ENCODE data around the gene HOXC10.

HOXC10 gene

DNA sequence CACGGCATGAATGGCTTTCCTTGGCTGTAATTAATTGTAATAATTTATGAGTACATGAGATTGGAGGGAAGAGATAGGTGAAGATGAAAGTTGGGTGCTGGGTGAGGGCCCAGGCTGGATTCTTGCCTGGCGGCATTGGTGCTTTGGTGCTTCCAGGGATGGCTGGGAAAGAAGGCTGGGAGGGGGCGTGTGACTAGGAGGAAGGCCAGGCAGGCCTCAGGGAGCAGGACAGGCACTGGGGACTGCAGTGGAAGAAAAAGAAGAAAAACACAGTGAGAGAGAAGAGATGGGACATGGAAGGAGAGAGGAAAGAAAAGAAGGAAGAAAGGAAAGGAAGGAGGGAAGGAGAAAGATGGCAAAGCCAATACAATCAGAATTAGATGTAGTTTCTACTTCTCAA is 18.7 kb downstream of the HOXC10 start:
- no peak for DNase-seq (ENCODE audit: low read depth in 2 of 2)

DNA sequence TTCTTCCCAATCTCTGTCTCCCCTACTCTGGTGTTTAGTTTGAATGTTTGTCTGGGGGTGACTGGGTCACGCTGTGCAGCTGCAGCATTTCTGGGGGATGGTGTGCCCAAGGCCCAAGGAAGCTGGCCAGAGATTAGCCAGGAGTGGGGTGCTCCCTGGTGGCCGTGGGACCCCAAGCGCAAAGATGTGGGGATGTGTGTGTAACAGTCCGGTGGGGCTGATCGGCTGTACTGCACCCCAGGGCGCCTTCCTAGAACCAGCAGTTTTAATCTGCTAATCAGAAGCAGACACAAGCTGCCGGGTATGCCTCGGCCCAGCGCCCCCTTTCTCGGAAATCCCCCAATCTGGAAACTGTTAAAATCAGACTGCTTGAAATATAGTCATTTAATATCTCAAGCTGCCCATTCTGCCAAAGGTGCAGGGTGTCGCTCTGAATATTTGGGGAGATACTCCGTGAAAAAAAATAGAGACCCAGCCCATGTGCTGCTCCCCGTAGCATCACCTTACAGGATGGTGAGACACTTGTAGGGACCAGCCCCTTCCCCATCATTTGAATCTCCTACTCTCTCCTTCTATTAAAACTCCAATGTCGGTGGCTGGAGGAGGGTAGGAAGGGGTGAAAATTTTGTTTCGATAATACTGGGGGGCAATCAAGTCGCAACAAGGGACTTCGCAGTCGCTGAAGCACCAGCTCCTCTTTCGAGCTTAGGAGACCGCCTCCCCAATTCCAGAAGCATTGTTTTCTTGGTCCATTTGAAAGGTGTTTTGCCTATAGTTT is 19.3 kb downstream of the HOXC10 start:
- DNase-seq (ENCODE audit: low read depth in 2 of 2), result no peak

- no peak for DNase-seq (ENCODE audit: low read depth in 2 of 2)
Measured at GRCh38 chr12:54004841-54005530, 20.0 kb downstream of the HOXC10 start.

DNA sequence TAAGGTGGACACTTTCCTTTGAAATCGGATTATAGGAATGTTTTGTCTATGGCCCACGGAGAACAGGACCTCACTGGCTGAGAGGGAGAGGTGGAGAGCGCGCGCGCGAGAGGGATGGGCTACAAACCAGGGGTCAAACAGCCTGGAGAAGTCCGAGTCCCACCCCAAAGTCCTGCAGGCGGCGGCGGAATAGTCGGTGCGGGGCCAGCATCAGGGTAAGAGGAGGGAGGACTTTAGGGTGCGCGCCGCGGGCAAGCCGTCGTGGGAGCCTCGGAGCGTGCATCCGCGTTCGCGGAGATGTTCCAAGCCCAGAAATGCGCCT is 20.5 kb downstream of the HOXC10 start:
- no peak for DNase-seq (ENCODE audit: low read depth in 2 of 2)

DNA sequence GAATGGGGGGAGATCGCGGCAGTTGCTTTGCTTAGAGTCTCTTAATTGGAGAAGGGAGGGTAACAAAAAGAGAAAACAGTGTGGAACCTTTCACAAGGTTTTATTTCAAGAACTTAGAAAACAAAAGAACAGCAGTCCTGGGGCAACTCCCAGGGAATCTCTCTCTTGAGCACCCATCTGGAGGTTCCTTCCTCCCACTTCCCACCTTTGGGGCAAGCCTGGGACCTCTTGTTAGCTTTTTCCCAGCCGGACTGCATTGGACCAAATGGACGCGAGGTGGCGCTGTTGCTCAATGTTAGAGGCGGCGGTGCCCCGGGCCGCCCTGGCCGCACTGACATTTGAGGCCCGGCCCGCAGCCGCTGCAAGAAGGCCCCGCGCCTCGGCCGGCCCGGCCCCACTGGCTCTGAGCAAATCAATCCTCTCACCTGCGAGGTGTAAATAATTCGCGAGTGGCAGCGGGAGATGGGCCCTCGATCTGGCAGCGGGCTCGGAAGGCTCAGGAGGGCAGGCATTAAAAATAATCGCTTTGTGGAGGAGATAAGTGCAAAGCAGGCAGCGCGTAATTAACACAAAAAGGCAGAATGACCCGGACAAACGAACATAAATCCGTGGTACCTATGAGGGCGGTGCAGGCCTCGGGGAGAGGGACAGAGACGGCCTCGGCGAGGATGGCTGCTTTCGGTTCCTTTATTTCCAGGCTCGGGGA is 21.1 kb downstream of the HOXC10 start:
- peak; percentile 52 to 55 for DNase-seq (ENCODE audit: low read depth in 2 of 2)

- DNase-seq (ENCODE audit: low read depth in 2 of 2), result no peak
Measured at GRCh38 chr12:54006559-54007220, 21.7 kb downstream of the HOXC10 start.

DNA sequence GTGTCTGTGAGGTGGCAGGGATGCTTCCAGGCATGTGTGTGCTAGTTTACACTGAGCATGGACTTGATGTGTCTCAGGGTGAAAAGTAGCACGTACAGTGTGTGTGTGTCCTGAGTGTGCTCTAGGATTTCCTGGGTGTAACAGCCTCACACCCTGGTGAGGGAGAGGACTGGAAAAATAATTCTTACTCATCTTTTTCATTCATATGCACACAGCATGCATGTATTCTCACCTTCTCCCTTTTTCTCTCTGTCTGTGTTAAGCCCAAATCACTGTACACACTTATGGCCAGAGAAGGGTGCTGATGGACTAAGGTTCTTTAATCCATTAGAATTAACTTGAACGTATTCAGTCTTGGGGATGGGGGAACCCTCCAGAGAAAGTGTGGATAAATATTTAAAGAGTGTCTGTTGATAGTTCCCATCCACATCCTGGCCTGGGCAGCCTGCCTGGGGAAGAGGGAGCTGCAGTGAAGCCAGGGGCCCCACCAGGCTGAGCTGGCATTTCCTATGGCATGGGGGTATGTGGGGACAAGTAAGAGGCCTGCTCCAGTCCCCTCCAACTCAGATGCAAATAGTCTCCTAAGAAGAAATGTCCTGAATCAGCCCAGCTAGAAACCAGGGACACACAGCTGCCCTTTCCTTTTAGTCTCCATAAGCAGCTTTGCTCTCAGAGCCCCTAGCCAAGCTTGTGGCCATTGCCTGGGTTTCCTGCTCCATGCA is 22.8 kb downstream of the HOXC10 start:
- DNase-seq (ENCODE audit: low read depth in 2 of 2), result no peak

- no peak for DNase-seq (ENCODE audit: low read depth in 2 of 2)
Measured at GRCh38 chr12:54008260-54008552, 23.3 kb downstream of the HOXC10 start.

DNA sequence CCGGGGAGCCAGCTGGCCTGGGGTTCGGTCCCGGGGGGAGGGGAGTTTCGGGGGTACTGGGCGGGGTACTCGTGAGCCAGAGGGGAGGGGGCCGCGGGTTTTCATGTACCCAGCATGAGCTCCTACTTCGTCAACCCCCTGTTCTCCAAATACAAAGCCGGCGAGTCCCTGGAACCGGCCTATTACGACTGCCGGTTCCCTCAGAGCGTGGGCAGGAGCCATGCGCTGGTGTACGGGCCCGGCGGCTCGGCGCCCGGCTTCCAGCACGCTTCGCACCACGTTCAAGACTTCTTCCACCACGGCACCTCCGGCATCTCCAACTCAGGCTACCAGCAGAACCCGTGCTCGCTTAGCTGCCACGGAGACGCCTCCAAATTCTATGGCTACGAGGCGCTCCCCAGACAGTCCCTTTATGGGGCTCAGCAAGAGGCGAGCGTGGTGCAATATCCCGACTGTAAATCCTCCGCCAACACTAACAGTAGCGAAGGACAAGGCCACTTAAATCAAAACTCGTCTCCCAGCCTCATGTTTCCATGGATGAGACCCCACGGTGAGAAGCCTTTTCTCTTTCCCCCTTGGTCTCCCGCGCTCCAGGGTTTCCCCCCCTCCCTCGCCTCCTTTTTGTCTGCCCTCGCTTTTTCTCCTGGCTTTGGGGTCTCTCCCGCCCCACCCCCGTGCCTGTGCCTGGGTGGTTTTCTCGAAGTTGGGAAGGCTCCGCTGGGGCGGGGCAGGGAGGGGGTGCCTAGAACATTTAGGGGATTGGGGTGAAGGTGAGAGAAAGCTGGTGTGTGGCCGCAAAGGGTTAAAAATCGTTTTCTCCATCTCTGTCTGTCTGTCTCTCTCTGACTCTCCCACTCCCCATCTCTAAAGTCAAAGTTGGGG is 24.5 kb downstream of the HOXC10 start:
- DNase-seq (ENCODE audit: low read depth in 2 of 2), result no peak

DNA sequence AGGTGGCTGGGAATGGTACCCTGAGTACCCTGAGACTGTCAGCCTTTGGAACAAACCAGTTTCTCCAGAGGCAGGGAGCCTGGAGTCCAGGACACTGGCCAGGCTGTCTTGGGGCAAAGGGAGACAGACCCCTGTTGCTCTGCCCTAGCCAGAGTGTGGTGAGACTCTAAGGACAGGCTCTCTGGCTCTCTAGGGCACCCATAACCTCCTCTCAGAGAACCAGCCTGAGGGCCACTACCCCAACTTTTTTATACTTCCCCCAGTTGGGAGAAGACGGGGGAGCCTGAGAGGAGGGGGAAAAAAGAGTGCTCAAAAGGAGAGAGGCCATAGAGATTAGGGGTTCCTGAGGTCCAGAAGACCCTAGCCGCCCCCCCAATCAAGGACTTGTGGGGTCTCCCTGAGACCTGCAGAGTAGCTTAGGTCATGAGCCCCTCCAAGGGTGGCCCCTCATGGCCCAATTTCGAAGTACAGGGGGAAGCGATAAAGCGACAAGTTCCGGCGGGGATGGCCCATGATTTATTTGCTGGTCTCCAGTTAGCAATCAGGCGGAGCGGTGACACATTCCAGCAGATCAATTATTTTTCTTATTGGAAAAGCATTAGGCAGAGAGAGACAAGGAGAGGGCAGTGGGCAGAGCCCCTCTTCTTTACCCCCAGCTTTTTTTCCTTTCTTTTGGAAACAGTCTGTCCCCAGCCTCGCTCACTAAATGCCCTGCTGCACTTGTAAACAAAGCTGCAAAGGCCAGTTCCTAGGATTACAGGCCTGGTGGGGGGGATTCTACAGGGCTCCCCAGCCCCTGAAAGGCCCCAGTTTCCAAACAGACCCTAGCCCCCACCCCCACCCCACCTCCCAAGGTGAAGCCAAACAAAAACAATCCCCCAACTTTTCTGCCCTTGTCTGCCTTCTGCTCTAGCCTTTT is 25.4 kb downstream of the HOXC10 start:
- no peak for DNase-seq (ENCODE audit: low read depth in 2 of 2)

DNA sequence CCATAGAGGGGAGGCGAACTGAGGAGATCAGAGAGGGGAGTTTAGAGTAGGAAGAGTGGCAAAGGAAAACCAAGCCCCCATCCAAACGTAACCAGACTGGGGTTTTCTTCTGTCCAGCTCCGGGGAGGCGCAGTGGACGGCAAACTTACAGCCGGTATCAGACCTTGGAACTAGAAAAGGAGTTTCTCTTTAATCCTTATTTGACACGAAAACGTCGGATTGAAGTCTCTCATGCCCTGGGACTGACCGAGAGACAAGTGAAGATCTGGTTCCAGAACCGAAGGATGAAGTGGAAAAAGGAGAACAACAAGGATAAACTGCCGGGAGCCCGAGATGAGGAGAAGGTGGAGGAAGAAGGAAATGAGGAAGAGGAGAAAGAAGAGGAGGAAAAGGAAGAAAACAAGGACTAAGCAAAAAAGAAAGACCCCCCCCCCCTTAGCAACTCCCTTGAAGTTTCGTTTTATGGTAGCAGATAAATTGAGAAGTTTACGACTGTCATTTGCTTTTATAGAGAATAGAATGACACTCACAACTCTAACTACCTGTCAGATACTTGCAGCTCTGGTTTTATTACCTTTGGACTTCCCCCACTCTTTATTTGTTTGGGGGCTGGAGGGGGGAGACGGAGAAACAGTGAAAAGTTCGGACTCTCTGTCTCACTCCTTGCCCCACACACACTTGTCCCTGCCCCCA is 26.2 kb downstream of the HOXC10 start:
- DNase-seq (ENCODE audit: low read depth in 2 of 2), result no peak

DNA sequence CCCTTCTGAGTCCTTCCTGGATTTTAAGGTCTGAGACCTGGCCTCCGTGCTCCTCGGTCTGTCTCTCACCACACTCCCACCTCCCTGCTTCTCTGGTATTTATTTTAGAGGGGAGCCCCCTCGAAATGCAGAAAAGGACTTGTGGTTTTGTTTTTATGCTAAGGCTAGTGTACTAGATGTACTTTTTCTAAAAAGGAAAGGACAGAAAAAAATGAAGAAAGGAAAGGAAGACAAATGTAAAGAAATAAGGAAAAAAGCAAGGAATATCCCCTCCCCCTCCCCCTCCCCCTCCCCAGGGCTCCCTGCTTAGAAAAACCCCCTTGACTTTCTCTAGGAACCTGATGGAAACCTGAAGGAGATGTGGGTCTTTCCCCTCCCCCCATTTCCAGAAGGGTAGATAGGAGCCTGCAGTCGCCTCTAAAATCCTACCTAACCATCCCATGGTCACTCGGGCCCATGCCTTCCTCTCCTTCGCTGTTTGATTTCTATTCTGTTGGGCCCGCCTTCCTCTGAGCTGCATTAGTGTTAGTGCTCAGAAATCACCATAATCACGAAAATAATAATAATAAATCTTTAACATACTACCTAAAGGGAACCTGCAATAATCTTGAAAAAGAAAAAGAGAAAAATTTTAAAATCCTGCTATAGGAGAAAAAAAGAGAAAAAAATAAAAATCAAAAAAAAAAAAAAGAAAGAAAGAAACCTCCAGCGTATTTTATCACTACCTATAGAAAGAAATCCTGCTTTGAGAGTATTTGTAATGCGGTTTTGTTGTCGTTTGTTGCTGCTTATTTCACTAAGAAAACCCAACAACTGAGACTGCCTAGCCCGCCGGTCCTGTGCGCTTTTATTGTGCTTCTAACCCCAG is 27.0 kb downstream of the HOXC10 start:
- DNase-seq (ENCODE audit: low read depth in 2 of 2), result no peak

DNA sequence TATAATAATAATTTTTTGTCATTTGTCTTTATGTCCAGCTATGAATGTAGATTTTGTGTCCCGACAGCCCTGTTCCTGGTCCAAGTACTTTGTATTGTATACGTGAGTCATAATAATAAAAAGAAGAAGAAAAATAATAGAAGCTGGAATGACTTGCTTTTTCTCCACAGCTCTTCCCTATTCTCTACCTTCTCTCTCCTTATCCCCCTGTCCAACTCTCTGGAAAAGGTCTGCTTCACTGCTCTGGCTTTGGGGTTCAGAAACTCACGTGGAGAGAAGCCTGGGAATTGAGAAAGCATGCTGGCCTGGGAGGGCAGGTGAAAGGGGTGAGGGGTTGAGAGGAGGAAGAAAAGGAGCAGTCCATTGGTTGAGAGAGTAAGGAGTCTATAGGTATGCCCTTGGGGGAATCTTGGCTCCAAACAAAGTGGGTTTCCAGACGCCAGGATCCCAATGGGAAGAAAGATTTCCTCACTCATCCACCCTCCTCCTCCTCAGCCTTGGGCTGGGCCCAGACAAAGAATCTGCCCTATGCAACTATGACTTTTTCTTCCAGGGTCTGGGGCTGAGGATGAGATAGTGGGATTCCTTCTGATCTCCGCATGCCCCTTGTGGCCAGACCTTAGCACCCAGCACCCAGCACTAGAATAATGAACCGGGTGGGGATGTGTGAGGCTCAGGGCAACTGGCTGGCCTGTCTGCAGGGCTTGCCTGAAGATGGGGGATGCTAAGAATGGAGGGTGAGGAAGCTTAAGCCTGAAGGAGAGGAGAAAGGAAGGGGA is 27.9 kb downstream of the HOXC10 start:
- DNase-seq (ENCODE audit: low read depth in 2 of 2), result no peak

DNA sequence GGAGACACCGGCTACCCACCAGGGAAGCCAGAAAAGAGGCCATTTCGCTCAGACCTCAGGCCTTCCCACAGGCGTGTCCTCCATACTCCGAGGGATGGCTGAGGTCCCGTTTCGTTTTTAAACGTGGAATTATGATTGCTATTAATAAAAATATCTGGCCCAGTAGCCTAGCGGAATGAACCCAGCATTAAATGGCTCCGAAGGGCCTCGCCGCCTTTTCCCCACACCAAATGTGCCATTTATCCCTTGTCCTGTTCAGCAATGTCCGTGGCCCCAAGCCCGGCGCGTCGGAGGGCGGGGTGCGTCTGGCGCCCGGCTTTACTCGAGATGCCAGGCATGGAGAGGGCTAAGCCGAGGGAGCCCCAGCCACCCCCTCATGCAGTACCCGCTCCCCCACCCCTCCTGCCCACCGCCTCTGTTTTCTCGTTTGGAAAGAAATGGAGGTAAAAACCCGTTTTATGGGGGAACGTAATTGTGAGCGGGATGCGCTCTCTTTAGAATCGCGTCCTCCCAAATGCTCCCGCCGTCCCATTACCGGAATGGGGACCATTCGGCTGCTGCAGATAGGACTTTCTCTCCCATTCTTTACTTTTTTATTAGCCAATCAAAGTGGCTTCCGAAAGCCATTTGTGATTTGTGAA is 29.6 kb downstream of the HOXC10 start:
- DNase-seq (ENCODE audit: low read depth in 2 of 2), result no peak

DNA sequence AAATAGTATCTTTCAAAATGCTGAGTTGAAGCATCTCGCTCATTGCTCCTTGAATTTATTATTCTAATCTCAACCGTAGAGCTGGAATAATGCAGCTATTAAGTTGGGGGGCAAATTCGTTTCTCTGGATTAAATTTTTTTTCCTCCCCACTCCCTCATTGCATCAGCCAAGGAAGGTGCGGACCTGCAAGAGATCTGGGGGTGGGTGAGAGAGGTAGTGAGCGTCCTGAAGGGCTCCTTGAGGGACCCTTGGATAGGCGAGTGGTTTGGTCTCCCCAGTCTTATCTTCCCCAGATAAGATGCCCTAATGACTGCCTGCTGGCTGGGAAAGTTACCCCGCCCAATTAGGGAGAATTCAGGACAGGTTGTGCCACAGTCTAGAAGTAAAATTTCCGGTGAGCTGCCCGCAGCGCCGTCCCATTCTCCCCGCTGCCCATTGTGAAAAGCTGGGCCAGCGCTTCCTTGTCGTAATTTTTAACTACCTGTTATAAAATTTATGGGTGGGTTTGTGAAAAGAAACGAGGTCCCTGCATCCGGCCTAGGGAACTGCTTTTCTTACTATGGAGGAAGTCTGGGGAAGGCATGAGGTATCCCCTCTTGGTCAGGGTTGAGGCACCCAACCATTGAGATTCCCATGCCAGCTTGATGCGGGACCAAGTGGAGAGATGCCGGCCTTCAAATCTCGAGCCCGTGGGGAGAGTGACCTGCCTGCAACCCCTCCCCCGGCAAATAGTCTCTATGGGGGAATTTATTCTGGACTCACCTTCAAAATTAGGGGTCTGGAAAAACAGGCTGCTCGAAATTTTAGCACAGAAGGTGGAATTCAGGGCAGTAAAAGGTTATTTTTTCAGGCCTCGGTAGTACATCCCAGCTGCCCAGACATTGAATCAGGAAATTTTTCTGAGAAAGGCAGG is 30.3 kb downstream of the HOXC10 start:
- no peak for DNase-seq (ENCODE audit: low read depth in 2 of 2)

DNA sequence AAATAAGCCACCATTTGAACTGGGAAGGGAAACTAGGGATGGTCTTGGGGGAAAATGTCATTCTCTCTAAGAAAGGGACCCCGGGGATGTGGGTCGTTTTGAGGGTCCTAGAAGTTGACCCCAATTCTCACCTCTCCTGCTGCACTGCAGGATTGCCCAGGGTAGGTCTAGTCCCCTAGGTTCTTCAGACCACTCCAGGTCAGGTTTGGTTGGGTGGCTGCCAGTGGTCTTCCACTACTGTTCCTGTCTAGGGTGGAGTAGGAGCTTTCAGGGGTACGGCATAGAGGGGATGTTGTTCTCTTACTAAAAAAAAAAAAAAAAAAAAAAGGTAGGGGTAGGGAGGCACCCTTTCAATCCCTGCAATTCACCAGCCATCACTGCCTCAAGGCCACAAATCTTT is 31.1 kb downstream of the HOXC10 start:
- no peak for DNase-seq (ENCODE audit: low read depth in 2 of 2)
